ENCODE data around the gene RNF220.

GRCh38 chr1:44677201-44677766, 272.2 kb downstream of the RNF220 start:
- TF ChIP-seq CTCF (IDR thresholded peaks at IDR 0.05; ENCODE audit: extremely low read depth in 1 of 2, insufficient read depth in 1 of 2, low read depth in 1 of 2, low read length in 2 of 2) (peak; percentile 27 to 51), POLR2A (IDR thresholded peaks at IDR 0.05; ENCODE audit: low read depth, low read length) (no peak), POLR2AphosphoS5 (IDR thresholded peaks at IDR 0.05; ENCODE audit: insufficient read depth, low read depth, low read length) (no peak), EZH2 (IDR thresholded peaks at IDR 0.05; ENCODE audit: borderline replicate concordance, low read depth, low read length, severe bottlenecking) (no peak), JUN (IDR thresholded peaks at IDR 0.05; ENCODE audit: borderline replicate concordance, insufficient read depth, insufficient read length, low read depth) (no peak), MAX (IDR thresholded peaks at IDR 0.05; ENCODE audit: insufficient read depth, insufficient read length) (no peak), FOS (IDR thresholded peaks at IDR 0.05; ENCODE audit: borderline replicate concordance, insufficient read depth, low read length) (no peak), GATA2 (IDR thresholded peaks at IDR 0.05; ENCODE audit: insufficient read depth, insufficient read length, low read depth, low read length) (no peak)
